Large intestine (tissue), 3 donors: ENCODE measurements around the gene SDHA. TPM values are rescaled to one million over a fixed set of nuclear protein-coding genes. Genes with fewer than 3 reads are reported as not detected.
"Not testable (repeated sequence)": the region's sequence is repeated elsewhere in the genome, so short reads cannot be mapped to it uniquely, and the experiment has no call there.

Source experiments
- DNase-seq, 2 donors: peaks; one replicate each; pipeline versions ENCODE4 v3.0.0 to v3.0.0-alpha.2; 2013
- H3K27ac ChIP-seq: one replicate; pipeline ENCODE4 v1.5.1; 2013; ENCODE audit warnings: low read length
- H3K27me3 ChIP-seq: 2 replicates; pipeline ENCODE4 v1.6.1; 2013; ENCODE audit warnings: low read length; ENCODE audit not compliant: control insufficient read depth, insufficient read depth
- H3K36me3 ChIP-seq: 2 replicates; pipeline ENCODE4 v1.6.1; 2013; ENCODE audit warnings: low read length; ENCODE audit not compliant: control insufficient read depth, insufficient read depth
- H3K4me1 ChIP-seq: one replicate; pipeline ENCODE4 v1.6.1; 2013; ENCODE audit warnings: low read length; ENCODE audit not compliant: control insufficient read depth, insufficient read depth
- H3K4me3 ChIP-seq: one replicate; pipeline ENCODE4 v1.5.1; 2013; ENCODE audit warnings: low read length
- H3K9me3 ChIP-seq: one replicate; pipeline ENCODE4 v1.6.1; 2013; ENCODE audit warnings: mild to moderate bottlenecking, low read depth, low read length, moderate library complexity; ENCODE audit not compliant: control insufficient read depth
- WGBS: methylation state at CpG from one replicate; pipeline ENCODE4 v1.1.5; 2013; ENCODE audit warnings: low lambda C conversion rate; ENCODE audit not compliant: insufficient coverage; 5-methylcytosine and 5-hydroxymethylcytosine counted together
- polyA plus RNA-seq: library from polyadenylated mRNA; unstranded; fragments of 120-200 nt; gene quantifications from one replicate; pipeline ENCODE4 v1.2.1, GENCODE V29; 2013

SDHA gene
- polyA plus RNA-seq, 1 donor: 122 TPM

DNA sequence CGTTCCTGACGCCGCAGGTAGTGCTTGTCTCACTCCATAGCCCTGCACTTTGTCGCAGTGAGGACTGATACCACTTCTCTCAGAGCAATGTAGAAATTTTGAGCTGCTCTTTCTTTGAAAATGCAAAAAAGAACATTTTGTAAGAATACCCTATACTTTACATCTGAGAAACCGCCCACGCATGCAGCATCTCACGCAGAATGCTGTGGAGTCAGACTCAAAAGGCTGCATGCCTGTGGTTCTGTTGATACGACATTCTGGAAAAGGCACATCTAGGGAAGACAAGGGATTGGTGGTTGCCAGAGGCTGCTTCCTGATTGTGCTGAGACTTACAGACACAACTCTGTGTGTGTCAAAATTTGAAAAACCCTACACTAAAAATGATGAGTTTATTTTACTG lies 19.8 kb downstream of the SDHA start:
- not testable (repeated sequence) for DNase-seq, H3K27ac ChIP-seq, H3K27me3 ChIP-seq, H3K9me3 ChIP-seq, H3K4me3 ChIP-seq, H3K4me1 ChIP-seq
- WGBS: 100% methylated on average over 1 of the region's 8 CpGs
- H3K36me3 ChIP-seq: peaks cover 61% of the 10 kb centered on the region

DNA sequence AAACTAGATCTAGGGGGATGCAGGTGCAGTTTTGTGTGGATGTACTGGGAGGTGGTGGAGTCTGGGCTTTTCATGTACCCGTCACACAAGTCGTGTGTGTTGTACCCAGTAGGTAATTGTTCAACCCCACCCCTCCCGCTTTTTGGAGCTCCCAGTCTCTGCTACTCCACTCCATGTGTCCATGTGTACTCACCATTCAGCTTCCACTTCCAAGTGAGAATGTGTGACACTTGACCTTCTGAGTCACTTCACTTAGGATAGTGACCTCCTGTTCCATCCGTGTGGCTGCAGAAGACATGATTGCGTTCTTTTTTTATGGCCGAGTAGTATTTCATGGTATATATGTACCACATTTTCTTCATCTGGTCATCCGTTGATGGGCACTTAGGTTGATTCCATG lies 22.4 kb downstream of the SDHA start:
- not testable (repeated sequence) for H3K27ac ChIP-seq, H3K4me1 ChIP-seq, H3K27me3 ChIP-seq, DNase-seq, H3K4me3 ChIP-seq, H3K9me3 ChIP-seq
- WGBS: no CpG with 5 or more reads among the region's 7 CpGs
- peaks cover 51% of the 10 kb centered on the region for H3K36me3 ChIP-seq

DNA sequence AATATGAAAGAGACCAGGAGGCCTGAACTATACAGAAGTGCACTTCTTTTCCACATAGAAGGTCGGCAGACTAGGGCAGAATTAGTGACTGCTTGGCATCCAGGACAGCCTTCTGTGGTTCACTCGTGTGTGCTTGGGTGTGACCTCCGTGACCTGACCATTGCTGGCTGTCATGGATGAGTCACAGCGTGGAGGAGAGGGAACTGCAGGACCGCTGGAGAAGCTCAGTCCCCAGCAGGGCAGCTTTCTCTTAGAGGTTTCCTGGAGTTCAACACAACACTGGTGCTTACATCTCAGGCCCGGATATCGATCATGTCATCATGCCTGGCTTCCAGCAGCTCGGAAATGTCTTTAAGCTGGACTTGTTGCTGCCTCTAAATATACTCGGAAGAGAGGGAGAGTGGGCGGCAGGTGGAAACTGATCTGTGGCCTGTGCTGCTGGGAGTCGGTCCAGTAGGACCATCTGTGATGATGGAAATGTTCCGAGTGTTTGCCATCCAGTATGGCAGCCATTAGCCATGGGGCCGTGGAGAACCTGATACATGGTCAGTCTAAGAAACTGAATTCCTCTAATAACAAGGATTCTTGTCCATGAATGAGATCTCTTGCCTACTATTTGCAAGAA lies 23.0 kb downstream of the SDHA start:
- H3K9me3 ChIP-seq, DNase-seq, H3K27ac ChIP-seq, H3K4me1 ChIP-seq, H3K27me3 ChIP-seq, H3K4me3 ChIP-seq: not testable (repeated sequence)
- WGBS: no CpG with 5 or more reads among the region's 13 CpGs
- peaks cover 54% of the 10 kb centered on the region for H3K36me3 ChIP-seq

DNA sequence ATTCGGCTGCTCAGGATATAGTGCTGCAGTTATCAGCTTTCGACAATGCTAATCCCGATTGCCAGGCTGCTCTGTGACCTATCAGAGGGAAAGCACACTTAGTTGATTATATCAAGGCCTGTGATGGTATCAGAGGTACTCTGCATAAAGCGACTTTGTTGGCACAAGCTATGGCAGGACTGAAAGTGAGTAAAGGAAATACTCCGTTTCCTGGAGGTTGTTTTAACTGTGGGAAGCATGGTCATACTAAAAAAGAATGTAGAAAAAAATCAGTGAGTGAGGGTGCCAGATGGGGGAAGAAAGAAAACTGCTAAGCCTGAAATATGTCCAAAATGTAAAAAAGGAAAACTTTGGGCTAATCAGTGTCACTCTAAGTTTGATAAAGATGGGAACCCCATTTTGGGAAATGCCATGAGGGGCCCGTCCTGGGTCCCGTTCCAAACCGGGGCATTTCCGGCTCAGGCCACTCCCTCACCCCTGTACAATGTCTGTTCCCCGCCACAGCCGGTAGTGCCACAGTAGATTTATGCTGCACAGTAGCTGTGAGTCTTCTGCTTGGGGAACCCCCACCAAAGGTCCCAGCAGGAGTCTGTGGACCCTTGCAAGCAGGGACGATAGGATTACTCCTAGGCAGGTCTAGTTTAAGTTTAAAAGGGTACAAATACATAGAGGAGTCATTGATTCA lies 25.7 kb downstream of the SDHA start:
- H3K9me3 ChIP-seq, H3K4me3 ChIP-seq, DNase-seq, H3K27me3 ChIP-seq, H3K27ac ChIP-seq, H3K4me1 ChIP-seq: not testable (repeated sequence)
- WGBS: 83% methylated on average over 2 of the region's 12 CpGs
- peaks cover 63% of the 10 kb centered on the region for H3K36me3 ChIP-seq

DNA sequence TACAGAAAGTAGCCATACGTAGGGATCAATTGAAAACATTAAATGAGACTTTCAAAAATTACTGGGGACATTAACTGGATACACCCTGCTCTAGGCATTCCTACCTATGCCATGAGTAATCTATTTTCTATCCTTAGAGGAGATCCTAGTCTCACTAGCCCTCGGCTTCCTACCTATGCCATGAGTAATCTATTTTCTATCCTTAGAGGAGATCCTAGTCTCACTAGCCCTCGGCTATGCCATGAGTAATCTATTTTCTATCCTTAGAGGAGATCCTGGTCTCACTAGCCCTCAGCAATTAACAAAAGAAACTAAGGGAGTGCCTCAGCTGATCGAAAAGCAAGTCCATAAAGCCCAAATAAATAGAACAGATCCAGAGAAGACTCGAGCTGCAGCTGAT lies 27.6 kb downstream of the SDHA start:
- not testable (repeated sequence) for H3K27me3 ChIP-seq
- WGBS: no CpG with 5 or more reads among the region's 5 CpGs

DNA sequence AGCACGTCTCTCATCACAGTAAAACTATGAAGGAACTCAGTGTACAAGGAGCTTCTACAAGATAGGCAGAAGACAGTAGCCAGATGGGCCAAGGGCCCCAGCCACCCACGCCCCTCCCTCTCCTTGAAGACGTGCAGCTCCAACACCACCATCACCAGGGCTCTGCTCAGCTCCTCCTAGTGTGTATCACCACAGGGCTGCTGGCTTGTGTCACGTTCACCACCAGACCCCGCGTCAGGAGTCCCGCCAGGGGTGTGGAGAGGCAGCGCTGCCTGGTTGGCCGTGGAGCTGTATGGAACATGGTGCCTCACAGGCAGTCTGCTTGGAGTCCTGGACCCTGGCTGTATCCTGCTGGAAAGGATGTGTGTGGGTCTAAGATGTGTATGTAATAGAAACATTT lies 32.3 kb downstream of the SDHA start:
- H3K27ac ChIP-seq, H3K4me3 ChIP-seq, H3K27me3 ChIP-seq, H3K4me1 ChIP-seq, H3K9me3 ChIP-seq, DNase-seq: not testable (repeated sequence)
- H3K36me3 ChIP-seq: peaks cover 48% of the 10 kb centered on the region
- WGBS: no CpG with 5 or more reads among the region's 9 CpGs

More for the DNA sequence above, 27.6 kb downstream of the SDHA start:
- H3K27ac ChIP-seq, H3K9me3 ChIP-seq, DNase-seq, H3K4me1 ChIP-seq, H3K4me3 ChIP-seq: not testable (repeated sequence)
- H3K36me3 ChIP-seq: peaks cover 52% of the 10 kb centered on the region

DNA sequence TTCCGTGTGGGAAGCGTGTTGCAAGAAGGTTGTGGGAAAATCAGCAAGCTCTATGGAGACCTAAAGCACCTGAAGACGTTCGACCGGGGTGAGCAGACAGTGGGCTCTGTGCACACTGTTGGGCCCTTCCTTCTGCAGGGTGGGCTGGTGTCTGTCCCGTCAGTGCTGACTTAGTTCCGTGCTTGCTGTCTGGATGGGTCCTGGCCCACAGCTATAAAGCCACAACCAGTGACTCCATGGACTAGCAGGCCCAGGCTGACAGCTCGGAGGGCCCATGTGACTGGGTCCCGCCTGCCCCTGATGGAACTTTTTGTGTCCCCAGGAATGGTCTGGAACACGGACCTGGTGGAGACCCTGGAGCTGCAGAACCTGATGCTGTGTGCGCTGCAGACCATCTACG lies 32.9 kb downstream of the SDHA start:
- not testable (repeated sequence) for DNase-seq, H3K27ac ChIP-seq, H3K27me3 ChIP-seq, H3K9me3 ChIP-seq, H3K4me1 ChIP-seq, H3K4me3 ChIP-seq
- WGBS: no CpG with 5 or more reads among the region's 12 CpGs
- H3K36me3 ChIP-seq: peaks cover 45% of the 10 kb centered on the region

DNA sequence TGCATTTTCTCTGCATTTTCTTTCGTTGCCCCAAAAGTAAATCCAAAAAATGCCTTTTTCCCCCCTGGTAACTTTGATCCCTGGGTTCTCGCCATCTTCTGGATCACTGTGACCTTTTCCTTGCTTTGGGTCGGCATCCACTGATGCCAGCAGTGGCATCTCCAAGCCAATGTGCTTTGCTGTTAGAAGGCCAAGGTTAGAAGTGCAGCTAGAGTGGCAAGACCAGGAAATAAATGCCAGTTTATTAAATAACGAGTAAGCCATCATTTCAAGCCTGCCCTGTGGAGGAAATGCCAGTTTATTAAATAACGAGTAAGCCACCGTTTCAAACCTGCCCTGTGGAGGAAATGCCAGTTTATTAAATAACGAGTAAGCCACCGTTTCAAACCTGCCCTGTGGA lies 33.4 kb downstream of the SDHA start:
- not testable (repeated sequence) for DNase-seq, H3K4me1 ChIP-seq, H3K9me3 ChIP-seq, H3K27me3 ChIP-seq, H3K27ac ChIP-seq, H3K4me3 ChIP-seq
- no CpG with 5 or more reads among the region's 8 CpGs for WGBS
- H3K36me3 ChIP-seq: peaks cover 48% of the 10 kb centered on the region

DNA sequence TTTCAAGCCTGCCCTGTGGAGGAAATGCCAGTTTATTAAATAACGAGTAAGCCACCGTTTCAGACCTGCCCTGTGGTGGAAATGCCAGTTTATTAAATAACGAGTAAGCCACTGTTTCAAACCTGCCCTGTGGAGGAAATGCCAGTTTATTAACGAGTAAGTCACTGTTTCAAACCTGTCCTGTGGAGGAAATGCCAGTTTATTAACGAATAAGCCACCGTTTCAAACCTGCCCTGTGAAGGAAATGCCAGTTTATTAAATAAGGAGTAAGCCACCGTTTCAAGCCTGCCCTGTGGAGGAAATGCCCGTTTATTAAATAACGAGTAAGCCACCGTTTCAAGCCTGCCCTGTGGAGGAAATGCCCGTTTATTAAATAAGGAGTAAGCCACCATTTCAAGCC lies 33.9 kb downstream of the SDHA start:
- not testable (repeated sequence) for H3K4me3 ChIP-seq, H3K27ac ChIP-seq, DNase-seq, H3K9me3 ChIP-seq, H3K27me3 ChIP-seq, H3K4me1 ChIP-seq
- H3K36me3 ChIP-seq: peaks cover 51% of the 10 kb centered on the region
- WGBS: no CpG with 5 or more reads among the region's 11 CpGs

DNA sequence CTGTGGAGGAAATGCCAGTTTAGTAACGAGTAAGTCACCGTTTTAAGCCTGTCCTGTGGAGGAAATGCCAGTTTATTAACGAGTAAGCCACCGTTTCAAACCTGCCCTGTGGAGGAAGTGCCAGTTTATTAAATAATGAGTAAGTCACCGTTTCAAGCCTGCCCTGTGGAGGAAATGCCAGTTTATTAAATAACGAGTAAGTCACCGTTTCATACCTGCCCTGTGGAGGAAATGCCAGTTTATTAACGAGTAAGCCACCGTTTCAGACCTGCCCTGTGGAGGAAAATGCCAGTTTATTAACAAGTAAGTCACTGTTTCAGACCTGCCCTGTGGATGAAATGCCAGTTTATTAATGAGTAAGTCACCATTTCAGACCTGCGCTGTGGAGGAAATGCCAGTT lies 34.4 kb downstream of the SDHA start:
- no peaks in the 10 kb centered on the region for H3K27me3 ChIP-seq
- peaks cover 53% of the 10 kb centered on the region for H3K36me3 ChIP-seq
- DNase-seq: no peak
- H3K4me1 ChIP-seq: peaks cover 6% of the 10 kb centered on the region
- no peaks in the 10 kb centered on the region for H3K9me3 ChIP-seq
- H3K4me3 ChIP-seq: no peak overlapping the region
- H3K27ac ChIP-seq: no peak overlapping the region
- WGBS: no CpG with 5 or more reads among the region's 10 CpGs

DNA sequence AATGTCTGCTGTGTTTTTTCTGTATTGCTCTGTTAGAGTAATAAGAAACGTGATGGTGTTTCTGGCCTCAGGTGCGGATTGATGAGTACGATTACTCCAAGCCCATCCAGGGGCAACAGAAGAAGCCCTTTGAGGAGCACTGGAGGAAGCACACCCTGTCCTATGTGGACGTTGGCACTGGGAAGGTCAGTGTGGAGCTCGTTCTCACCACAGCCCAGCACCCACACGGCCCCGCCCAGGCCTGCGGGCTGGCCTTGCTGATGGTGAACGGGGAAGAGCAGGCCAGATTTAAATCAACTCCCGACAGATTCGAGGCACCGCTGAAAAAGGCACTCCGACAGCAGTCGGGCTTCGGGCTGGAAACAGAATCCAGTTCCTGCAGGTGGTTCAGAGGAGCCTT lies 36.2 kb downstream of the SDHA start:
- peak overlapping the region; percentile 30 for H3K27ac ChIP-seq
- not testable (repeated sequence) for H3K4me1 ChIP-seq, H3K27me3 ChIP-seq, H3K4me3 ChIP-seq, H3K9me3 ChIP-seq, DNase-seq
- H3K36me3 ChIP-seq: peaks cover 40% of the 10 kb centered on the region
- no CpG with 5 or more reads among the region's 15 CpGs for WGBS
